H1 (cell line): Measurements from ENCODE around the gene ZNF679. TPM values are rescaled to one million over a fixed set of nuclear protein-coding genes. Genes with fewer than 3 reads are reported as not detected.

ENCODE experiments used
- CTCF ChIA-PET: fragments of 300-600 bp; sonication (Branson Sonifier 250); formaldehyde crosslinking; loops from one replicate; lab custom pipeline; 2021; ENCODE audit not compliant: partially characterized antibody; lab: Charles Lee
- POLR2A ChIA-PET: fragments of 300-600 bp; sonication (Branson Sonifier 250); formaldehyde crosslinking; loops from one replicate; lab custom pipeline; 2021; ENCODE audit warnings: inconsistent platforms; ENCODE audit not compliant: partially characterized antibody; lab: Charles Lee
- DNase-seq, 2 experiments: peaks; one replicate each; pipeline versions ENCODE4 v3.0.0 to v3.0.0-alpha.2; 2010 to 2022; ENCODE audit warnings: low spot score in 2 of 2, low read depth in 1 of 2, mixed read lengths in 1 of 2
- FAIRE-seq: peaks from 2 replicates; lab custom pipeline; 2011; peaks lifted over from hg19 to GRCh38; lab: Jason Lieb, UNC
- H2AFZ ChIP-seq: 2 replicates; pipeline ENCODE4 v1.8.1; 2012; ENCODE audit warnings: low read length, inconsistent platforms
- H2AK5ac ChIP-seq: 2 replicates; pipeline ENCODE4 v1.6.1; 2013; ENCODE audit warnings: low read depth, low read length
- H2BK120ac ChIP-seq: replicated peaks from 2 replicates; pipeline ENCODE3; 2013; ENCODE audit warnings: low read depth, low read length, inconsistent platforms
- H2BK12ac ChIP-seq: 2 replicates; pipeline ENCODE4 v1.6.1; 2013; ENCODE audit warnings: low read depth, low read length
- H2BK15ac ChIP-seq: 2 replicates; pipeline ENCODE4 v1.6.1; 2013; ENCODE audit warnings: low read length
- H2BK20ac ChIP-seq: 2 replicates; pipeline ENCODE4 v1.6.1; 2013; ENCODE audit warnings: low read length
- H2BK5ac ChIP-seq: 2 replicates; pipeline ENCODE4 v1.6.1; 2013; ENCODE audit warnings: low read depth, low read length
- H3K14ac ChIP-seq: 2 replicates; pipeline ENCODE4 v1.6.1; 2013; ENCODE audit warnings: inconsistent platforms; ENCODE audit not compliant: insufficient read length
- H3K18ac ChIP-seq: 2 replicates; pipeline ENCODE4 v1.6.1; 2013; ENCODE audit warnings: low read length; ENCODE audit errors: extremely low read depth
- H3K23ac ChIP-seq: 2 replicates; pipeline ENCODE4 v1.6.1; 2013; ENCODE audit warnings: inconsistent platforms; ENCODE audit not compliant: insufficient read length
- H3K23me2 ChIP-seq: 2 replicates; pipeline ENCODE4 v1.6.1; 2013; ENCODE audit warnings: low read depth, low read length
- H3K27ac ChIP-seq: 2 replicates; pipeline ENCODE4 v1.6.1; 2011; ENCODE audit warnings: low read depth, low read length, inconsistent platforms
- H3K27me3 ChIP-seq, 4 experiments: replicated peaks in 1 of 4; 1 replicate in 1 of 4; 2 replicates in 3 of 4; pipeline versions ENCODE4 v1.6.1 to v1.8.1; 2011 to 2013; ENCODE audit warnings: low read length in 3 of 4, mild to moderate bottlenecking in 3 of 4, inconsistent platforms in 2 of 4, mixed read lengths in 2 of 4, moderate library complexity in 1 of 4; ENCODE audit not compliant: control insufficient read depth in 3 of 4, insufficient read depth in 3 of 4; ENCODE audit errors: extremely low read depth in 1 of 4
- H3K36me3 ChIP-seq, 4 experiments: 2 replicates each; pipeline versions ENCODE4 v1.6.1 to v1.8.1; 2011 to 2013; ENCODE audit warnings: mild to moderate bottlenecking in 4 of 4, low read length in 3 of 4, moderate library complexity in 2 of 4, control low read depth in 1 of 4, inconsistent platforms in 1 of 4; ENCODE audit not compliant: insufficient read depth in 4 of 4, control insufficient read depth in 2 of 4
- H3K4ac ChIP-seq: replicated peaks from 2 replicates; pipeline ENCODE3; 2013; ENCODE audit warnings: low read length, low read depth, mixed read lengths, inconsistent platforms; ENCODE audit not compliant: insufficient read length
- H3K4me1 ChIP-seq, 4 experiments: replicated peaks in 1 of 4; 1 replicate in 1 of 4; 2 replicates in 3 of 4; pipeline versions ENCODE4 v1.6.1 to v1.8.1; 2011 to 2013; ENCODE audit warnings: low read length in 3 of 4, inconsistent platforms in 2 of 4, mixed read lengths in 1 of 4; ENCODE audit not compliant: insufficient read depth in 4 of 4, control insufficient read depth in 3 of 4
- H3K4me2 ChIP-seq, 2 experiments: 2 replicates each; pipeline versions ENCODE4 v1.6.1 to v1.8.1; 2011 to 2013; ENCODE audit warnings: low read depth in 2 of 2, low read length in 2 of 2, control low read depth in 1 of 2, inconsistent platforms in 1 of 2, mild to moderate bottlenecking in 1 of 2; ENCODE audit not compliant: insufficient read depth in 1 of 2
- H3K4me3 ChIP-seq, 4 experiments: fragments of 200-600, 300-600 bp in 1 of 4; sonication (generic), shearing (Covaris generic), sonication (Bioruptor Twin) in 1 of 4; 2 replicates each; pipeline versions ENCODE4 v1.5.1 to v1.8.1; 2011 to 2016; ENCODE audit warnings: low read length in 4 of 4, low read depth in 3 of 4, control low read depth in 2 of 4, inconsistent platforms in 2 of 4, mild to moderate bottlenecking in 2 of 4, mixed read lengths in 1 of 4, moderate library complexity in 1 of 4; ENCODE audit not compliant: insufficient read depth in 2 of 4; ENCODE audit errors: extremely low read depth in 1 of 4
- H3K56ac ChIP-seq: replicated peaks from 2 replicates; pipeline ENCODE3; 2013; ENCODE audit warnings: low read depth, mild to moderate bottlenecking, mixed read lengths, low read length, inconsistent platforms; ENCODE audit not compliant: insufficient read length
- H3K79me1 ChIP-seq: 2 replicates; pipeline ENCODE4 v1.6.1; 2013; ENCODE audit warnings: low read depth, low read length, control low read depth
- H3K79me2 ChIP-seq, 2 experiments: 2 replicates each; pipeline versions ENCODE4 v1.6.1 to v1.8.1; 2012 to 2013; ENCODE audit warnings: low read length in 2 of 2, mild to moderate bottlenecking in 2 of 2, inconsistent platforms in 1 of 2; ENCODE audit not compliant: insufficient read depth in 2 of 2, control insufficient read depth in 1 of 2
- H3K9ac ChIP-seq, 4 experiments: replicated peaks in 1 of 4; 1 replicate in 1 of 4; 2 replicates in 3 of 4; pipeline versions ENCODE4 v1.6.1 to v1.8.1; 2011 to 2013; ENCODE audit warnings: low read depth in 3 of 4, low read length in 3 of 4, control low read depth in 2 of 4, mild to moderate bottlenecking in 2 of 4, moderate library complexity in 2 of 4, inconsistent platforms in 1 of 4; ENCODE audit errors: extremely low read depth in 1 of 4
- H3K9me3 ChIP-seq, 2 experiments: 2 replicates each; pipeline versions ENCODE4 v1.6.1 to v1.8.1; 2012 to 2013; ENCODE audit warnings: mild to moderate bottlenecking in 2 of 2, moderate library complexity in 2 of 2, control low read depth in 1 of 2, inconsistent platforms in 1 of 2, low read depth in 1 of 2, low read length in 1 of 2, mixed read lengths in 1 of 2; ENCODE audit not compliant: insufficient read depth in 2 of 2
- H4K20me1 ChIP-seq, 2 experiments: replicated peaks in 1 of 2; 2 replicates each; pipeline versions ENCODE3 to v1.8.1; 2011 to 2013; ENCODE audit warnings: inconsistent platforms in 2 of 2, low read length in 2 of 2, mild to moderate bottlenecking in 1 of 2; ENCODE audit not compliant: insufficient read depth in 2 of 2, control insufficient read depth in 1 of 2
- H4K5ac ChIP-seq: 2 replicates; pipeline ENCODE4 v1.6.1; 2013; ENCODE audit warnings: low read length, low read depth, mixed read lengths, inconsistent platforms; ENCODE audit not compliant: insufficient read length
- H4K8ac ChIP-seq: 2 replicates; pipeline ENCODE4 v1.8.0; 2013; ENCODE audit warnings: mild to moderate bottlenecking, moderate library complexity, low read length, inconsistent platforms; ENCODE audit not compliant: insufficient read depth; ENCODE audit errors: extremely low read depth
- H4K91ac ChIP-seq: replicated peaks from 2 replicates; pipeline ENCODE3; 2013; ENCODE audit warnings: low read length, mixed read lengths, inconsistent platforms; ENCODE audit not compliant: insufficient read length
- GABPA ChIP-seq: IDR thresholded peaks from 2 replicates; pipeline ENCODE4 v1.6.1; 2011; ENCODE audit warnings: mild to moderate bottlenecking, low read length, moderate library complexity, borderline replicate concordance; ENCODE audit not compliant: insufficient read depth
- POLR2AphosphoS5 ChIP-seq: IDR thresholded peaks from 2 replicates; pipeline ENCODE4 v1.6.1; 2011; ENCODE audit warnings: low read depth, low read length
- POU5F1 ChIP-seq: IDR thresholded peaks from 2 replicates; pipeline ENCODE4 v1.6.1; 2011; ENCODE audit warnings: low read depth, mild to moderate bottlenecking, low read length, moderate library complexity
- SP1 ChIP-seq: IDR thresholded peaks from 2 replicates; pipeline ENCODE4 v1.6.1; 2011; ENCODE audit warnings: low read depth, low read length
- SRF ChIP-seq: IDR thresholded peaks from 2 replicates; pipeline ENCODE4 v1.6.1; 2011; ENCODE audit warnings: mild to moderate bottlenecking, low read depth, low read length, moderate library complexity
- WGBS, 2 experiments: shearing (Covaris generic) in 1 of 2; methylation state at CpG; one replicate each; pipeline versions ENCODE4 v1.1.6 to v1.1.7; 2013 to 2015; ENCODE audit warnings: low lambda C conversion rate in 2 of 2, mixed read lengths in 2 of 2, inconsistent platforms in 1 of 2, low coverage in 1 of 2, missing lambda C conversion rate in 1 of 2; ENCODE audit not compliant: insufficient replicate concordance in 2 of 2, insufficient coverage in 1 of 2, insufficient read length in 1 of 2; ENCODE audit errors: extremely low coverage in 1 of 2, missing lambda C conversion rate in 1 of 2; 5-methylcytosine and 5-hydroxymethylcytosine counted together
- polyA plus RNA-seq, 7 experiments: library from polyadenylated mRNA; depleted of rRNA in 3 of 7; stranded (reverse) in 5 of 7; unstranded in 2 of 7; fragments of >200 nt in 5 of 7; fragments of 200-250 nt in 2 of 7; gene quantifications; 1 replicate in 5 of 7; 2 replicates in 1 of 7; 4 replicates in 1 of 7; pipeline versions ENCODE4 v1.2.1 to v1.2.3, GENCODE V29; 2011 to 2013; ENCODE audit warnings: missing spikeins in 2 of 7, mixed read lengths in 2 of 7
- total RNA-seq: library from RNA; stranded (reverse); fragmentation: NEBNext Ultra II Directional; extraction: Animal tissue kit (Norgen Biotek cat#: 25700); gene quantifications from 2 replicates; pipeline ENCODE4 v1.2.1, GENCODE V29; 2021
- TF ChIP-seq, protein P1 (sequence below): IDR thresholded peaks from 2 replicates; pipeline ENCODE4 v1.6.1; 2012; ENCODE audit warnings: inconsistent platforms

The ZNF679 gene
- total and polyA plus RNA-seq, 2 of the 8 experiments (the other 6 are each of a cell fraction or from before 2014, with no cell fraction given) = not detected

DNA sequence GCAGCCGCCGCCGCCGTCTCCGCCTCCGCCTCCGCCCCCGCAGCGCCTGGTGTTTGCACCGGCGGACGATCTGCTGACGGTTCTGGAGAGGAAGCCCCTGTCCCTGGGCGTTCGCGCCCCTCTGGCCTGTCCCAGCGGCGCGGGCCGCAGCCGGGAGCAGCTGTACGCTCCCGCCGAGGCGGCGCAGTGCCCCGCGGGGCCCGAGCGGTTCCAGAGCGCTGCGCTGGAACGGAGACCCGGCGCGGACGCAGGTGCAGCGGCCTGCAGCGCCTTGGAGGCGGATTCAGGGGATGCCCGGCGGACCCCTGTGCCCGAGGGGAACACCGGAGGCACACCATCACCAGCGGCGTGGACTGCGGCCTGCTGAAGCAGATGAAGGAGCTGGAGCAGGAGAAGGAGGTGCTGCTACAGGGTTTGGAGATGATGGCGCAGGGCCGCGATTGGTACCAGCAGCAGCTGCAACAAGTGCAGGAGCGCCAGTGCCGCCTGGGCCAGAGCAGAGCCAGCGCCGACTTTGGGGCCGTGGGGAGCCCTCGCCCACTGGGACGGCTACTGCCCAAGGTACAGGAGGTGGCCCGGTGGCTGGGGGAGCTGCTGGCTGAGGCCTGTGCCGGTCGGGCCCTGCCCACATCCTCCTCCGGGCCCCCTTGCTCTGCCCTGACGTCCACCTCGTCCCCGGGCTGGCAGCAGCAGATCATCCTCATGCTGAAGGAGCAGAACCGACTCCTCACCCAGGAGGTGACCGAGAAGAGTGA lies 46.1 kb upstream of the ZNF679 start:
- no peaks in the 10 kb centered on the region for H3K79me1 ChIP-seq
- CTCF ChIA-PET = interaction anchor here (0.9 to 1.5 kb wide), 2 partner anchors 24 to 99 kb away, joined by 3 to 5 read pairs; no protein-coding TSS in a partner anchor
- H2AK5ac ChIP-seq = no peak overlapping the region
- H2BK5ac ChIP-seq = no peak overlapping the region
- H3K56ac ChIP-seq = no peak overlapping the region
- no peak overlapping the region for H3K27ac ChIP-seq
- no peak overlapping the region for H2BK20ac ChIP-seq
- peaks cover 0 to 7% (median 0%) of the 10 kb centered on the region in 4 experiments; a peak in 1 of 8 replicates for H3K36me3 ChIP-seq
- no peaks in the 10 kb centered on the region for H4K20me1 ChIP-seq
- H3K27me3 ChIP-seq = no peaks in the 10 kb centered on the region
- H3K9me3 ChIP-seq = peaks cover 54 to 65% of the 10 kb centered on the region in 2 experiments
- no peak overlapping the region for H2BK120ac ChIP-seq
- DNase-seq = no peak
- H3K79me2 ChIP-seq = no peaks in the 10 kb centered on the region
- no peaks in the 10 kb centered on the region for H3K23me2 ChIP-seq
- H2BK12ac ChIP-seq = no peak overlapping the region
- no peak for FAIRE-seq
- no peak overlapping the region for H2BK15ac ChIP-seq
- POLR2A ChIA-PET = no interaction called here
- H3K9ac ChIP-seq = no peak overlapping the region
- H3K23ac ChIP-seq = no peak overlapping the region
- no peak overlapping the region for H4K5ac ChIP-seq
- TF ChIP-seq, protein P1, sequence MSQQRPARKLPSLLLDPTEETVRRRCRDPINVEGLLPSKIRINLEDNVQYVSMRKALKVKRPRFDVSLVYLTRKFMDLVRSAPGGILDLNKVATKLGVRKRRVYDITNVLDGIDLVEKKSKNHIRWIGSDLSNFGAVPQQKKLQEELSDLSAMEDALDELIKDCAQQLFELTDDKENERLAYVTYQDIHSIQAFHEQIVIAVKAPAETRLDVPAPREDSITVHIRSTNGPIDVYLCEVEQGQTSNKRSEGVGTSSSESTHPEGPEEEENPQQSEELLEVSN = no peak
- TF ChIP-seq GABPA (no peak), POLR2AphosphoS5 (no peak), SRF (no peak), SP1 (no peak), POU5F1 (no peak)
- no peaks in the 10 kb centered on the region for H3K4me1 ChIP-seq
- no peak overlapping the region for H2AFZ ChIP-seq
- H4K8ac ChIP-seq = no peak overlapping the region
- H3K18ac ChIP-seq = no peak overlapping the region
- WGBS, 2 experiments = 93% methylated on average over 16 of the region's 66 CpGs; no CpG with 5 or more reads in 1 of the 2 experiments
- no peak overlapping the region for H3K4me3 ChIP-seq
- H3K4ac ChIP-seq = no peak overlapping the region
- H3K14ac ChIP-seq = no peak overlapping the region
- H3K4me2 ChIP-seq = no peak overlapping the region
- H4K91ac ChIP-seq = no peak overlapping the region
